Panc1 (cell line): Measurements from ENCODE around the gene RUNX1. TPM values are rescaled to one million over a fixed set of nuclear protein-coding genes. Genes with fewer than 3 reads are reported as not detected.

Experiments used
- ATAC-seq: fragments of 200-7000 bp; cut with Tn5 transposase; 2 replicates; pipeline ENCODE4 v1.9.1; 2020; ENCODE audit warnings: mild to moderate bottlenecking, moderate library complexity
- BruUV-seq: library from RNA; stranded (reverse); fragments of 400-500 nt; replicated peaks from 2 replicates; lab custom pipeline; 2021; lab: Mats Ljungman, UMichigan
- CTCF ChIA-PET: fragments of 300-600 bp; sonication (Branson Sonifier 250); formaldehyde crosslinking; loops from one replicate; lab custom pipeline; 2022; ENCODE audit warnings: antibody characterized with exemption; lab: Charles Lee
- POLR2A ChIA-PET: fragments of 300-600 bp; sonication (Branson Sonifier 250); formaldehyde crosslinking; loops from one replicate; lab custom pipeline; 2022; ENCODE audit warnings: antibody characterized with exemption; lab: Charles Lee
- DNase-seq: peaks from one replicate; pipeline ENCODE4 v3.0.0-alpha.2; 2010; ENCODE audit warnings: low read depth, low spot score
- H3K27ac ChIP-seq: 2 replicates; pipeline ENCODE4 v1.5.1; 2011; ENCODE audit warnings: mild to moderate bottlenecking, low read length, inconsistent platforms
- H3K27me3 ChIP-seq: fragments of 200-500 bp; sonication (Bioruptor generic); 2 replicates; pipeline ENCODE4 v1.6.0; 2014; ENCODE audit warnings: low read length, inconsistent platforms; ENCODE audit not compliant: control insufficient read depth, insufficient read depth
- H3K36me3 ChIP-seq: fragments of 200-500 bp; sonication (Bioruptor generic); 2 replicates; pipeline ENCODE4 v1.5.1; 2014; ENCODE audit warnings: inconsistent platforms, mild to moderate bottlenecking, low read length, moderate library complexity; ENCODE audit not compliant: control insufficient read depth, insufficient read depth
- H3K4me1 ChIP-seq: 2 replicates; pipeline ENCODE4 v1.5.1; 2011; ENCODE audit warnings: inconsistent platforms, mild to moderate bottlenecking, low read length, moderate library complexity; ENCODE audit not compliant: control insufficient read depth, insufficient read depth
- H3K4me3 ChIP-seq, 2 experiments: 2 replicates each; pipeline ENCODE4 v1.5.1; 2011 to 2012; ENCODE audit warnings: low read depth in 2 of 2, low read length in 2 of 2, mild to moderate bottlenecking in 2 of 2, inconsistent platforms in 1 of 2, moderate library complexity in 1 of 2
- H3K9me3 ChIP-seq: fragments of 200-500 bp; sonication (Bioruptor generic); 2 replicates; pipeline ENCODE4 v1.5.1; 2014; ENCODE audit warnings: low read depth, mild to moderate bottlenecking, inconsistent platforms, low read length, moderate library complexity; ENCODE audit not compliant: control insufficient read depth, insufficient read depth
- POLR2AphosphoS5 ChIP-seq: IDR thresholded peaks from 2 replicates; pipeline ENCODE4 v1.6.1; 2012; ENCODE audit warnings: mild to moderate bottlenecking, low read depth, low read length, moderate library complexity
- SIN3A ChIP-seq: IDR thresholded peaks from 2 replicates; pipeline ENCODE4 v1.6.1; 2012; ENCODE audit warnings: low read depth, mild to moderate bottlenecking, low read length, moderate library complexity, borderline replicate concordance; ENCODE audit not compliant: insufficient read depth
- TCF7L2 ChIP-seq: IDR thresholded peaks from 2 replicates; pipeline ENCODE4 v1.6.1; 2011; ENCODE audit warnings: mild to moderate bottlenecking, low read depth, low read length, inconsistent platforms
- in situ Hi-C: cut with HindIII; loops from 2 replicates; pipeline ENCODE4 v1.10.0; 2016; ENCODE audit warnings: low sequenced_read_pairs, low pct_unique_long_range_greater_than_20kb
- intact Hi-C: fragments of 100-400 bp; cut with micrococcal nuclease; formaldehyde crosslinking; loops from one replicate; pipeline ENCODE4 v1.10.0; 2022; ENCODE audit not compliant: unreplicated experiment
- total RNA-seq: library from RNA; stranded (reverse); gene quantifications from one replicate; pipeline ENCODE4 v1.2.1, GENCODE V29; 2021; ENCODE audit not compliant: unreplicated experiment
- TF ChIP-seq, protein P1 (sequence below): fragments of 450-650 bp; IDR thresholded peaks from 2 replicates; pipeline ENCODE4 v1.5.1; 2017; ENCODE audit warnings: mild to moderate bottlenecking
- TF ChIP-seq, protein P2 (sequence below), 2 experiments: IDR thresholded peaks; 2 replicates each; pipeline ENCODE4 v1.6.1; 2011 to 2012; ENCODE audit warnings: low read depth in 2 of 2, control low read depth in 1 of 2, low read length in 1 of 2, mild to moderate bottlenecking in 1 of 2, moderate library complexity in 1 of 2; ENCODE audit not compliant: insufficient read depth in 1 of 2

The RUNX1 gene
- total RNA-seq, 1 experiment from 2014 or later: 22.4 TPM

DNA sequence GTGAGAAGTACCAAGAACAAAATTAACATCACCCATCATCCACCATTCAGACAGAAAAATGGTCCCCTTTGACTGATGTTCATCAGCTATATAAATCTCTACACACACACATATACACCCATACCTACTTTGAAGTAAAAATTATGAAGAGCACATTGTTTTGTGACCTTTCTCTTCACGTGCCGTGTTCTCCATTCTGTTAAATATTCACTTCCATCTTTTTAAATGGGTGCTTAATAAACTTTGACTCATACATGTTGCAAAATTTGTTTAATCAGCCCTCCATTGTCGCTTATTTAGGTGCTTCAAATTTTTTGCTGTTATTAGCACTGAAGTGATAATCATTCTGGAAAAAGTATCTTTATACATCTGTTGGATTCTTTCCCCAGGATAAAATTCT is 300.2 kb downstream of the RUNX1 start:
- ChIA-PET POLR2A (no interaction called here), CTCF (no interaction called here)
- TF ChIP-seq TCF7L2: no peak
- Histone ChIP-seq H3K27me3 (no peaks in the 10 kb centered on the region), H3K27ac (no peak overlapping the region), H3K9me3 (no peaks in the 10 kb centered on the region), H3K4me1 (peaks cover 4% of the 10 kb centered on the region), H3K36me3 (no peaks in the 10 kb centered on the region), H3K4me3 (no peak overlapping the region)
- intact Hi-C loops: loop anchor here (5.0 to 10.0 kb wide), 3 partner anchors 143 to 1096 kb away; no protein-coding TSS in a partner anchor
- ATAC-seq (no peak), DNase-seq (no peak)
- in situ Hi-C loops: no loop called here
- no TSS peak for BruUV-seq

DNA sequence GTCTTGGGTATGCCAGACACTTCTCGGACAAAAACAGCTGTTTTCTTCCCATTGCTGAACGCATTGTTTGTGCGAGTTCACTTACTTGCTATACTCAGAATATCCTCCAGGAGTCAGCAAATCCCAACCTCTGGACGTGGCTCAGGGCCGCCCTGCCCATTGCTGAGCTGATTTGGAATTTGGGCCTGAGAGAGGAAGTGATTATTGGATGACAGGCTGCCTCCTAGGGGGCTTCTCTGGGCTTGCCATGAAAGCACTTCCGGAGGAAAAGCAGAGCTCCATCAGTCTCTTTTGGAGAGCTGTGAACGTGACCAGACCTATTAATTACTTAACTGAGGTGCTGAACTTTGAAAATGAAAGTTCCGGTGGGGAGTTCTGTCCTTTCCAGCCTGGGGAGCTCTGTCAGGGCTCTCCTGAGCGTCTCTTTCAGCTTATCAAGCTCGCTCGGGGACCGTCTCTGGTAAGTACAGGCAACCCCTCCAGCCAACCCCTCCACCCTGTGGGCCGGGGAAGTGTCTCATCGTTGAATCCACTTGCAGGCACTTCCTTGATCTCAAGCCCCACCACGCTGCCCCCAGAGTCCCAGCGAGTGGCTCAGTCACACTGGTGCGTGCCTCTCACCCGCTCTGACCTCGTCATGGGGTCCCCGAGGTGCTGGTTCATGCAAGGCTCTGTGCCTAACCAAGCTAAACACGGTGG is 303.4 kb downstream of the RUNX1 start:
- Histone ChIP-seq H3K36me3 (no peaks in the 10 kb centered on the region), H3K27me3 (no peaks in the 10 kb centered on the region), H3K4me1 (peaks cover 4% of the 10 kb centered on the region), H3K27ac (no peak overlapping the region), H3K9me3 (no peaks in the 10 kb centered on the region), H3K4me3 (peak overlapping the region in 1 of 2 experiments; percentile 5; a peak in 1 of 4 replicates)
- intact Hi-C loops: loop anchor here (5.0 to 10.0 kb wide), 3 partner anchors 147 to 1099 kb away; no protein-coding TSS in a partner anchor
- no TSS peak for BruUV-seq
- ATAC-seq: peak; percentile 95
- in situ Hi-C loops: no loop called here
- POLR2A ChIA-PET: no interaction called here
- no peak for TF ChIP-seq TCF7L2
- TF ChIP-seq, protein P1, sequence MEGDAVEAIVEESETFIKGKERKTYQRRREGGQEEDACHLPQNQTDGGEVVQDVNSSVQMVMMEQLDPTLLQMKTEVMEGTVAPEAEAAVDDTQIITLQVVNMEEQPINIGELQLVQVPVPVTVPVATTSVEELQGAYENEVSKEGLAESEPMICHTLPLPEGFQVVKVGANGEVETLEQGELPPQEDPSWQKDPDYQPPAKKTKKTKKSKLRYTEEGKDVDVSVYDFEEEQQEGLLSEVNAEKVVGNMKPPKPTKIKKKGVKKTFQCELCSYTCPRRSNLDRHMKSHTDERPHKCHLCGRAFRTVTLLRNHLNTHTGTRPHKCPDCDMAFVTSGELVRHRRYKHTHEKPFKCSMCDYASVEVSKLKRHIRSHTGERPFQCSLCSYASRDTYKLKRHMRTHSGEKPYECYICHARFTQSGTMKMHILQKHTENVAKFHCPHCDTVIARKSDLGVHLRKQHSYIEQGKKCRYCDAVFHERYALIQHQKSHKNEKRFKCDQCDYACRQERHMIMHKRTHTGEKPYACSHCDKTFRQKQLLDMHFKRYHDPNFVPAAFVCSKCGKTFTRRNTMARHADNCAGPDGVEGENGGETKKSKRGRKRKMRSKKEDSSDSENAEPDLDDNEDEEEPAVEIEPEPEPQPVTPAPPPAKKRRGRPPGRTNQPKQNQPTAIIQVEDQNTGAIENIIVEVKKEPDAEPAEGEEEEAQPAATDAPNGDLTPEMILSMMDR: peak; percentile 86
- CTCF ChIA-PET: interaction anchor here (0.7 to 1.2 kb wide), 6 partner anchors 19 to 1094 kb away, joined by 3 to 8 read pairs (median 3); partner anchors contain the start of gene RUNX1
- peak; percentile 47 for DNase-seq

DNA sequence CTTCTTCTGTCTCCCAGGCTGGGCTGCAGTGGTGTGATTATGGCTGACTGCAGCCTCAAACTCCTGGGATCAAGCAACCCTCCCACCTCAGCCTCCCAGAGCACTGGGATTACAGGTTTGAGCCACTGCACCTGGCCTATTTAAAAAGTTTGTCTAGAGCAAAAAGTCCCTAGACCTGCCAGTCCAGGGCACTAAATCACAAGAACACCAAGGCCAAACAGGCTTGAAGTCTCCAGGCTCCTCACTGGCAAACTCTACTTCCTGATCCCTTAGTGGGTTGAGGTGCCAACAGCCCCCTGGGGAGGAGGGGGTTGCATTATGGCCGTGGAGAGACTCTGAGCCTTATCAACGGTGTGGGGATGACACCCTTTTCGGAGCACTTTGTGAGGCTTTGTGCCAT is 304.3 kb downstream of the RUNX1 start:
- ChIA-PET POLR2A (no interaction called here), CTCF (interaction anchor here (1.1 to 1.2 kb wide), 2 partner anchors 20 to 656 kb away, joined by 3 to 8 read pairs; no protein-coding TSS in a partner anchor)
- Histone ChIP-seq H3K36me3 (no peaks in the 10 kb centered on the region), H3K9me3 (no peaks in the 10 kb centered on the region), H3K4me3 (no peak overlapping the region), H3K4me1 (peaks cover 4% of the 10 kb centered on the region), H3K27ac (no peak overlapping the region), H3K27me3 (no peaks in the 10 kb centered on the region)
- ATAC-seq: no peak
- no peak for DNase-seq
- TF ChIP-seq SIN3A (no peak), TCF7L2 (no peak), POLR2AphosphoS5 (no peak)
- TF ChIP-seq, protein P2, sequence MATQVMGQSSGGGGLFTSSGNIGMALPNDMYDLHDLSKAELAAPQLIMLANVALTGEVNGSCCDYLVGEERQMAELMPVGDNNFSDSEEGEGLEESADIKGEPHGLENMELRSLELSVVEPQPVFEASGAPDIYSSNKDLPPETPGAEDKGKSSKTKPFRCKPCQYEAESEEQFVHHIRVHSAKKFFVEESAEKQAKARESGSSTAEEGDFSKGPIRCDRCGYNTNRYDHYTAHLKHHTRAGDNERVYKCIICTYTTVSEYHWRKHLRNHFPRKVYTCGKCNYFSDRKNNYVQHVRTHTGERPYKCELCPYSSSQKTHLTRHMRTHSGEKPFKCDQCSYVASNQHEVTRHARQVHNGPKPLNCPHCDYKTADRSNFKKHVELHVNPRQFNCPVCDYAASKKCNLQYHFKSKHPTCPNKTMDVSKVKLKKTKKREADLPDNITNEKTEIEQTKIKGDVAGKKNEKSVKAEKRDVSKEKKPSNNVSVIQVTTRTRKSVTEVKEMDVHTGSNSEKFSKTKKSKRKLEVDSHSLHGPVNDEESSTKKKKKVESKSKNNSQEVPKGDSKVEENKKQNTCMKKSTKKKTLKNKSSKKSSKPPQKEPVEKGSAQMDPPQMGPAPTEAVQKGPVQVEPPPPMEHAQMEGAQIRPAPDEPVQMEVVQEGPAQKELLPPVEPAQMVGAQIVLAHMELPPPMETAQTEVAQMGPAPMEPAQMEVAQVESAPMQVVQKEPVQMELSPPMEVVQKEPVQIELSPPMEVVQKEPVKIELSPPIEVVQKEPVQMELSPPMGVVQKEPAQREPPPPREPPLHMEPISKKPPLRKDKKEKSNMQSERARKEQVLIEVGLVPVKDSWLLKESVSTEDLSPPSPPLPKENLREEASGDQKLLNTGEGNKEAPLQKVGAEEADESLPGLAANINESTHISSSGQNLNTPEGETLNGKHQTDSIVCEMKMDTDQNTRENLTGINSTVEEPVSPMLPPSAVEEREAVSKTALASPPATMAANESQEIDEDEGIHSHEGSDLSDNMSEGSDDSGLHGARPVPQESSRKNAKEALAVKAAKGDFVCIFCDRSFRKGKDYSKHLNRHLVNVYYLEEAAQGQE (IDR thresholded peaks at IDR 0.05; ENCODE audit: insufficient read depth in 1 of 2, low read depth in 2 of 2, low read length in 1 of 2): no peak
- TF ChIP-seq, protein P1: no peak
- intact Hi-C loops (loop anchor here (5.0 to 10.0 kb wide), 3 partner anchors 148 to 1100 kb away; no protein-coding TSS in a partner anchor), in situ Hi-C loops (no loop called here)
- BruUV-seq: no TSS peak
